Measurements from ENCODE around the gene DMXL2.

The DMXL2 gene

GRCh38 chr15:51589881-51590568 lies 32.5 kb downstream of the DMXL2 start:
- Histone ChIP-seq H3K4me1 (ENCODE audit: control extremely low read depth in 1 of 4, control insufficient read depth in 4 of 4, insufficient read depth in 4 of 4, low read length in 3 of 4) (peaks cover 0 to 3% (median 0%) of the 10 kb centered on the region in 4 experiments), H3K4me3 (ENCODE audit: control insufficient read depth in 1 of 7, extremely low read depth in 1 of 7, insufficient read depth in 4 of 7, low read depth in 2 of 7, low read length in 6 of 7) (no peak overlapping the region), H3K27me3 (replicated peaks in 2 of 5; ENCODE audit: control insufficient read depth in 4 of 5, insufficient read depth in 5 of 5, low read length in 4 of 5) (no peaks in the 10 kb centered on the region), H3K27ac (ENCODE audit: insufficient read depth in 1 of 2, low read depth in 1 of 2, low read length in 2 of 2, poor library complexity in 1 of 2, severe bottlenecking in 2 of 2) (no peak overlapping the region), H3K36me3 (ENCODE audit: control insufficient read depth in 4 of 4, insufficient read depth in 4 of 4, low read length in 3 of 4) (peaks cover 0 to 3% (median 0%) of the 10 kb centered on the region in 4 experiments), H3K9me3 (ENCODE audit: control extremely low read depth in 1 of 5, control insufficient read depth in 4 of 5, insufficient read depth in 2 of 5, low read depth in 1 of 5, low read length in 4 of 5) (peaks cover 3 to 26% (median 6%) of the 10 kb centered on the region in 5 experiments)
- ChIA-PET POLR2A (no interaction called here), CTCF (interaction anchor here (1.3 kb wide), 1 partner anchor 11 kb away, joined by 4 read pairs; no protein-coding TSS in a partner anchor)
- 100% methylated on average over 2 of the region's 2 CpGs for WGBS (ENCODE audit: insufficient coverage)
- no peak for DNase-seq

GRCh38 chr15:51588966-51589365 lies 33.6 kb downstream of the DMXL2 start:
- H3K27me3 ChIP-seq (replicated peaks in 2 of 5; ENCODE audit: control insufficient read depth in 4 of 5, insufficient read depth in 5 of 5, low read length in 4 of 5) = no peaks in the 10 kb centered on the region
- H3K9me3 ChIP-seq (ENCODE audit: control extremely low read depth in 1 of 5, control insufficient read depth in 4 of 5, insufficient read depth in 2 of 5, low read depth in 1 of 5, low read length in 4 of 5) = peaks cover 3 to 26% (median 6%) of the 10 kb centered on the region in 5 experiments
- peaks cover 0 to 3% (median 0%) of the 10 kb centered on the region in 4 experiments for H3K4me1 ChIP-seq (ENCODE audit: control extremely low read depth in 1 of 4, control insufficient read depth in 4 of 4, insufficient read depth in 4 of 4, low read length in 3 of 4)
- no peak overlapping the region for H3K4me3 ChIP-seq (ENCODE audit: control insufficient read depth in 1 of 7, extremely low read depth in 1 of 7, insufficient read depth in 4 of 7, low read depth in 2 of 7, low read length in 6 of 7)
- CTCF ChIA-PET = interaction anchor here (1.2 to 1.3 kb wide), 3 partner anchors 10 to 20 kb away, joined by 3 to 4 read pairs (median 3); no protein-coding TSS in a partner anchor
- DNase-seq = no peak
- peaks cover 0 to 3% (median 0%) of the 10 kb centered on the region in 4 experiments for H3K36me3 ChIP-seq (ENCODE audit: control insufficient read depth in 4 of 4, insufficient read depth in 4 of 4, low read length in 3 of 4)
- POLR2A ChIA-PET = no interaction called here
- no peak overlapping the region for H3K27ac ChIP-seq (ENCODE audit: insufficient read depth in 1 of 2, low read depth in 1 of 2, low read length in 2 of 2, poor library complexity in 1 of 2, severe bottlenecking in 2 of 2)
- 100% methylated on average over 3 of the region's 3 CpGs for WGBS (ENCODE audit: insufficient coverage)

GRCh38 chr15:51585986-51586385 lies 36.6 kb downstream of the DMXL2 start:
- WGBS (ENCODE audit: insufficient coverage) = 100% methylated on average over 2 of the region's 5 CpGs
- Histone ChIP-seq H3K4me3 (ENCODE audit: control insufficient read depth in 1 of 7, extremely low read depth in 1 of 7, insufficient read depth in 4 of 7, low read depth in 2 of 7, low read length in 6 of 7) (no peak overlapping the region), H3K27me3 (replicated peaks in 2 of 5; ENCODE audit: control insufficient read depth in 4 of 5, insufficient read depth in 5 of 5, low read length in 4 of 5) (no peaks in the 10 kb centered on the region), H3K36me3 (ENCODE audit: control insufficient read depth in 4 of 4, insufficient read depth in 4 of 4, low read length in 3 of 4) (peaks cover 0 to 3% (median 0%) of the 10 kb centered on the region in 4 experiments), H3K9me3 (ENCODE audit: control extremely low read depth in 1 of 5, control insufficient read depth in 4 of 5, insufficient read depth in 2 of 5, low read depth in 1 of 5, low read length in 4 of 5) (peaks cover 3 to 28% (median 7%) of the 10 kb centered on the region in 5 experiments), H3K27ac (ENCODE audit: insufficient read depth in 1 of 2, low read depth in 1 of 2, low read length in 2 of 2, poor library complexity in 1 of 2, severe bottlenecking in 2 of 2) (no peak overlapping the region), H3K4me1 (ENCODE audit: control extremely low read depth in 1 of 4, control insufficient read depth in 4 of 4, insufficient read depth in 4 of 4, low read length in 3 of 4) (peaks cover 0 to 6% (median 0%) of the 10 kb centered on the region in 4 experiments)
- POLR2A ChIA-PET = no interaction called here
- CTCF ChIA-PET = no interaction called here
- no peak for DNase-seq

- Histone ChIP-seq H3K27me3 (replicated peaks in 2 of 5; ENCODE audit: control insufficient read depth in 4 of 5, insufficient read depth in 5 of 5, low read length in 4 of 5) (no peaks in the 10 kb centered on the region), H3K4me3 (ENCODE audit: control insufficient read depth in 1 of 7, extremely low read depth in 1 of 7, insufficient read depth in 4 of 7, low read depth in 2 of 7, low read length in 6 of 7) (no peak overlapping the region), H3K9me3 (ENCODE audit: control extremely low read depth in 1 of 5, control insufficient read depth in 4 of 5, insufficient read depth in 2 of 5, low read depth in 1 of 5, low read length in 4 of 5) (peaks cover 0 to 8% (median 2%) of the 10 kb centered on the region in 5 experiments), H3K27ac (ENCODE audit: insufficient read depth in 1 of 2, low read depth in 1 of 2, low read length in 2 of 2, poor library complexity in 1 of 2, severe bottlenecking in 2 of 2) (no peak overlapping the region), H3K4me1 (ENCODE audit: control extremely low read depth in 1 of 4, control insufficient read depth in 4 of 4, insufficient read depth in 4 of 4, low read length in 3 of 4) (peaks cover 0 to 38% (median 3%) of the 10 kb centered on the region in 4 experiments), H3K36me3 (ENCODE audit: control insufficient read depth in 4 of 4, insufficient read depth in 4 of 4, low read length in 3 of 4) (no peaks in the 10 kb centered on the region)
- WGBS (ENCODE audit: insufficient coverage) = 100% methylated on average over 1 of the region's 4 CpGs
- CTCF ChIA-PET = interaction anchor here (1.2 kb wide), 1 partner anchor 16 kb away, joined by 4 read pairs; no protein-coding TSS in a partner anchor
- DNase-seq = no peak
- POLR2A ChIA-PET = no interaction called here
These were observed 41.6 kb downstream of the DMXL2 start for GRCh38 chr15:51580982-51581381.

- Histone ChIP-seq H3K27ac (ENCODE audit: insufficient read depth in 1 of 2, low read depth in 1 of 2, low read length in 2 of 2, poor library complexity in 1 of 2, severe bottlenecking in 2 of 2) (no peak overlapping the region), H3K4me1 (ENCODE audit: control extremely low read depth in 1 of 4, control insufficient read depth in 4 of 4, insufficient read depth in 4 of 4, low read length in 3 of 4) (peaks cover 0 to 41% (median 3%) of the 10 kb centered on the region in 4 experiments), H3K9me3 (ENCODE audit: control extremely low read depth in 1 of 5, control insufficient read depth in 4 of 5, insufficient read depth in 2 of 5, low read depth in 1 of 5, low read length in 4 of 5) (peaks cover 0 to 8% (median 2%) of the 10 kb centered on the region in 5 experiments), H3K4me3 (ENCODE audit: control insufficient read depth in 1 of 7, extremely low read depth in 1 of 7, insufficient read depth in 4 of 7, low read depth in 2 of 7, low read length in 6 of 7) (no peak overlapping the region), H3K27me3 (replicated peaks in 2 of 5; ENCODE audit: control insufficient read depth in 4 of 5, insufficient read depth in 5 of 5, low read length in 4 of 5) (no peaks in the 10 kb centered on the region), H3K36me3 (ENCODE audit: control insufficient read depth in 4 of 4, insufficient read depth in 4 of 4, low read length in 3 of 4) (no peaks in the 10 kb centered on the region)
- WGBS (ENCODE audit: insufficient coverage) = 70% methylated on average over 2 of the region's 2 CpGs
- no peak for DNase-seq
- POLR2A ChIA-PET = no interaction called here
- CTCF ChIA-PET = interaction anchor here (1.2 kb wide), 1 partner anchor 16 kb away, joined by 4 read pairs; no protein-coding TSS in a partner anchor
These were observed 42.2 kb downstream of the DMXL2 start for GRCh38 chr15:51580385-51580784.

GRCh38 chr15:51579012-51579411 lies 43.6 kb downstream of the DMXL2 start:
- ChIA-PET CTCF (interaction anchor here (1.0 kb wide), 1 partner anchor 10 kb away, joined by 4 read pairs; no protein-coding TSS in a partner anchor), POLR2A (no interaction called here)
- no peaks in the 10 kb centered on the region for H3K36me3 ChIP-seq (ENCODE audit: control insufficient read depth in 4 of 4, insufficient read depth in 4 of 4, low read length in 3 of 4)
- no peak overlapping the region for H3K27ac ChIP-seq (ENCODE audit: insufficient read depth in 1 of 2, low read depth in 1 of 2, low read length in 2 of 2, poor library complexity in 1 of 2, severe bottlenecking in 2 of 2)
- peaks cover 0 to 41% (median 3%) of the 10 kb centered on the region in 4 experiments for H3K4me1 ChIP-seq (ENCODE audit: control extremely low read depth in 1 of 4, control insufficient read depth in 4 of 4, insufficient read depth in 4 of 4, low read length in 3 of 4)
- no peaks in the 10 kb centered on the region for H3K27me3 ChIP-seq (replicated peaks in 2 of 5; ENCODE audit: control insufficient read depth in 4 of 5, insufficient read depth in 5 of 5, low read length in 4 of 5)
- peaks cover 0 to 8% (median 2%) of the 10 kb centered on the region in 5 experiments for H3K9me3 ChIP-seq (ENCODE audit: control extremely low read depth in 1 of 5, control insufficient read depth in 4 of 5, insufficient read depth in 2 of 5, low read depth in 1 of 5, low read length in 4 of 5)
- no peak for DNase-seq
- WGBS (ENCODE audit: insufficient coverage) = 100% methylated on average over 1 of the region's 2 CpGs
- H3K4me3 ChIP-seq (ENCODE audit: control insufficient read depth in 1 of 7, extremely low read depth in 1 of 7, insufficient read depth in 4 of 7, low read depth in 2 of 7, low read length in 6 of 7) = peak overlapping the region in 1 of 7 experiments; percentile 3

GRCh38 chr15:51577636-51578304 lies 44.8 kb downstream of the DMXL2 start:
- no peaks in the 10 kb centered on the region for H3K27me3 ChIP-seq (replicated peaks in 2 of 5; ENCODE audit: control insufficient read depth in 4 of 5, insufficient read depth in 5 of 5, low read length in 4 of 5)
- H3K4me3 ChIP-seq (ENCODE audit: control insufficient read depth in 1 of 7, extremely low read depth in 1 of 7, insufficient read depth in 4 of 7, low read depth in 2 of 7, low read length in 6 of 7) = peak overlapping the region in 1 of 7 experiments; percentile 2
- H3K4me1 ChIP-seq (ENCODE audit: control extremely low read depth in 1 of 4, control insufficient read depth in 4 of 4, insufficient read depth in 4 of 4, low read length in 3 of 4) = peaks cover 0 to 41% (median 3%) of the 10 kb centered on the region in 4 experiments
- no peaks in the 10 kb centered on the region for H3K36me3 ChIP-seq (ENCODE audit: control insufficient read depth in 4 of 4, insufficient read depth in 4 of 4, low read length in 3 of 4)
- ChIA-PET CTCF (no interaction called here), POLR2A (no interaction called here)
- no peak overlapping the region for H3K27ac ChIP-seq (ENCODE audit: insufficient read depth in 1 of 2, low read depth in 1 of 2, low read length in 2 of 2, poor library complexity in 1 of 2, severe bottlenecking in 2 of 2)
- WGBS (ENCODE audit: insufficient coverage) = no CpG with 5 or more reads among the region's 1 CpG
- DNase-seq = no peak
- peaks cover 0 to 7% (median 2%) of the 10 kb centered on the region in 5 experiments for H3K9me3 ChIP-seq (ENCODE audit: control extremely low read depth in 1 of 5, control insufficient read depth in 4 of 5, insufficient read depth in 2 of 5, low read depth in 1 of 5, low read length in 4 of 5)
